Activated CD8-positive, alpha-beta memory T cell treated with anti-CD3 and anti-CD28 coated beads for 48 hours (primary cell): ENCODE measurements around the gene CCDC134.
"Not testable (repeated sequence)": the region's sequence is repeated elsewhere in the genome, so short reads cannot be mapped to it uniquely, and the experiment has no call there.

Experiments used
- DNase-seq, 3 experiments: peaks; one replicate each; pipeline ENCODE4 v3.0.0-alpha.2; 2020; ENCODE audit warnings: low read depth in 2 of 3, low spot score in 2 of 3

CCDC134 gene

DNA sequence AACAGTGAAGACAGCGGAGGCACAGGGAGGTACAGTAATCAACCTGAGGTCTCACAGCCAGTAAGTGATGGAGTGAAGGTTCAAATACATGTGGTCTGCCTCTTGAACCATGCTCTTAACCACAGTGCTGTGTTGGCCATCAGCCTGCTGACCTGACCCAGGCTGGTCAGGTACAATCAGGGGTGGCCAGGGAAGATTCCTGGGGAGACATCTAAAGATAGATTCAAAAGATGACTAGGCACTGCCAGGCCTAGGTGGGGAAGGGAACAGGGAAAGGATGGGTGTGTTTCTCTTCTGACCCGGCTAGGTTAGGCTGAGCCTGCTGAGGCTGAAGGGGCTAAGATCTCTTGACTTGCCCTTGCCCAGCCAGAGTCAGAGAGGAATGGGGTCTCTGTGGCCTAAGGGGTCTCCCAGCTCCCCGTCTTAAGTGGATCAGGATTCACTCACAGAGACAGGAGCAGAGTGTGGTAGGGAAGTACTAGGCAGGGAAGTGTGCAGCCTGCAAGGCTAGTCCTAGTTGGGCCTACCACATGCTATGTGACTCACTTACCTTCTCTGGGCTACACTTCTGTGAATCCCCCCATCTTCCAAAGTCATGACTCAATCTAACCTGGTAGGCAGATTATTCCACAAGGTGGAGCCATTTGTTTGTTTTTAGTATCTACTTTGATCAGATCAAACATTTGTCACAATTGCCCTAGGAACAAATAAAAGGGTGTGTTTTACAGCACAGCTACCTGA is 22.0 kb downstream of the CCDC134 start:
- no peak for DNase-seq

DNA sequence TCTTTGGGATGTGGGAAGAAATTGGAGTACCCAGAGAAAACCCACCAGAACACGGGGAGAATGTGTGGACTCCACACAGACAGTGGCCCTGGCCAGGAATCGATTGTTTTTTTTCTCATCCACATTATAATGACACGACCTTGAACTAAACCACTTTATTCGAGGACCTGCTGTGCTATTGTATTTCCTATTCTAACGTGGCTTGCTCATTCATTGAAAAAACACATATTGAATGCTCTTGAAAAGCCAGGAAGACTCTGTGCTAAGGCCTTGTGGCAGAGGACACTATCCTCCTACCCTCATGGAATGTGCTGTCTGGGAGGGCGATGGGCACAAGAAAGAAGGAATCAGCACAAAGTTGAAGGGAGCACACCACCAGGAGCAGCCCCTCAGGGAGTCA is 23.3 kb downstream of the CCDC134 start:
- no peak for DNase-seq

- DNase-seq: no peak
These were observed 24.9 kb downstream of the CCDC134 start for GRCh38 chr22:41825376-41825775.

DNA sequence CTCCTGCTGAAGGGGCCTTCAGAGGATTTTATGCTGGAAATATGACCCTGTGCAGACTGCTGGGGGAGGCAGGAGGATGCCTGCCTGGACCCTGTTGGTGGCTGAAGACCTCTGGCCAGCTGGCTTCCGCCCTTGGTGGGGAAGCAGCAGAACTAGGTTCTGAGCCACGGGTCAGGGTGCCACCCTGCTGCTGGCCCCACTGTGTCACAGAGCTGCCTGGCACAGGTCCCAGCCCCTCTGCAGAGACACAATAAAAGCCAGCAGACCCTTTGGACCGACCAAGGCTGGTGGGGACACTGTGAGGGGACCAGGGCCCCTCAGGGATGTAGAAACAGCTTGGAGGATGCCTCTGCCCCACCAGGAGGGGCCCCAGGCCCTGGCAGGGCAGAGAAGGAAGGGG is 25.5 kb downstream of the CCDC134 start:
- no peak for DNase-seq

DNA sequence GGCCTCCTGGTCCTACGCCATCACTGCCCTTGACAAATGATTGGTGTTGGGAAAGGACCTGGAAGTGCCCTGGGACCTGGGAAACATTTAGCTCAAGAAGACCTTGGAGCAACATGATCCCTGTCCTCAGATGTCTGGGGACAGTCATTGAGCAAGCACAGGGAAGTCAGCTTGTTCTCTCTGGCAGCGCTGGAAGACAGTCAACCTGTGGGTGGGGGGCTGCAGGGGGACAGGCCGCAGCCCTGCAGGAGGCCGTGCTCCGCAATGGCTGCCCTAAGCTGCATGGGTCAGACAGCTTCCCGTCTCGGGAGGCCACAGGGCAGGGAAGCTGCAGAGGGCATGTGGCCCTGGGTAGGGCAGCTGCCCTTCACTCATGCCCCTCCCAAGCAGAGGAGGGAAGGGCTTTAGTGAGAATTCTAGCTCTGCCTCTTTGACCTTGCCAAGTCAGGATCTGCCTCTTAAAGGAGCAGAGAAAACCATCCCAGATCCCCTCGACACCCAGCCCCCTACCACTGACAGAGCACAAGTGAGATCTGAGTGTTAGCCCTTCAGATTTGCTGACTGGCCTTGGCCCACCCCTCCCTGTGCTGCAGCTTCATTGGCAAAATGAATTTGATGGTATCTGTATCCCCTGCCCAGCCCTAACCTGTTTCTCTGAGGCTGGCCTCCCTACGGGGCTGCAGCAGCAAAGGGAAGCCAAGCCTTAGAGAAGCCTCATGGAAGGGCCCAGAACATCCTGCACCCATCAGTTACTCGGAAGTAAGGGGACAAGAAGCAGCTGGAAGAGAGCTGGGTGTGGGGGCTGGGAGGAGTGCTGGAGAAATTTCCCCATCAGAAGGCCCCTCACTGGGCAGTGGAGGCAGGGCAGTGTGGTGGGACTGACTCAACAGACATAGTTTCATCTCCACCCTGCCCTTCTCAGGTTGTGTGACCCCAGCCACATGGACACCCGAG is 26.2 kb downstream of the CCDC134 start:
- no peak for DNase-seq

- DNase-seq: no peak
These were observed 27.2 kb downstream of the CCDC134 start for GRCh38 chr22:41827671-41828070.

DNA sequence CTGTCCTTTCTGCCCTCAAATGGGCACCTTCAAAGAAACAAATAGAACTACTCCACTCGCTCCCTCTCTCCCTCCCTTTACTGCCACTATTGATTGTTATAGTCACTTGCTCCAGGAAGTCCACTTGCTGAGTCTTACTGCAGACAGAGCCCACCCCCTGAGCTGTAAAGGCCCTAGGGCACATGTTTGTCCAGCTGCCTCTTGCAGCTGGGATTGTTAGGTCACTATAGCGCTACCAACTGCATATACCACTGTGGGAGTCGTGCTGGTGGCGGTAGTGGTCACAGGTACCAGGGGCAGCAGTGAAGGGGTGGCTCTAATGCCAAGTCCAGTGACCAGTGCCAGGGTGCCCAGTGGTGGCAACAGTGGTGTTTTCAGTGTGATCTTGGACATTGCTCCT is 28.0 kb downstream of the CCDC134 start:
- DNase-seq: no peak

- DNase-seq: no peak
These were observed 29.7 kb downstream of the CCDC134 start for GRCh38 chr22:41830174-41830573.

DNA sequence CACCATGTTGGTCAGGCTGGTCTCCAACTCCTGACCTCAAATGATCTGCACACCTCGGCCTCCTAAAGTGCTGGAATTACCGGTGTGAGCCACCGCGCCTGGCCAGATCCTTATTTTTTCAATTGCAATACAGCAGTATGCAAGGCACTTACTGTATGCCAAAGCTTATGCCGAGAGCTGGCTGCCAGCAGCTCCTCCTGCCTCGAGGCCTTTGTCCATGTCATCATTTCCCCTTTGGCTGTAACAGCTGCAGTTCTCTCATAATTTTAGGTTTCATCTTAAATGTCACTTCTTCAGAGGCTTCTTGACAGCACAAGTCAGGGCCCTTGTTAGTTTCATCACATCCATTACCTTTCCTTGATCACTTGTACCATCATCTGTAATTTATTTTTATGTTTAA is 30.9 kb downstream of the CCDC134 start:
- no peak for DNase-seq

- no peak for DNase-seq
These were observed 31.5 kb downstream of the CCDC134 start for GRCh38 chr22:41831828-41832552.

DNA sequence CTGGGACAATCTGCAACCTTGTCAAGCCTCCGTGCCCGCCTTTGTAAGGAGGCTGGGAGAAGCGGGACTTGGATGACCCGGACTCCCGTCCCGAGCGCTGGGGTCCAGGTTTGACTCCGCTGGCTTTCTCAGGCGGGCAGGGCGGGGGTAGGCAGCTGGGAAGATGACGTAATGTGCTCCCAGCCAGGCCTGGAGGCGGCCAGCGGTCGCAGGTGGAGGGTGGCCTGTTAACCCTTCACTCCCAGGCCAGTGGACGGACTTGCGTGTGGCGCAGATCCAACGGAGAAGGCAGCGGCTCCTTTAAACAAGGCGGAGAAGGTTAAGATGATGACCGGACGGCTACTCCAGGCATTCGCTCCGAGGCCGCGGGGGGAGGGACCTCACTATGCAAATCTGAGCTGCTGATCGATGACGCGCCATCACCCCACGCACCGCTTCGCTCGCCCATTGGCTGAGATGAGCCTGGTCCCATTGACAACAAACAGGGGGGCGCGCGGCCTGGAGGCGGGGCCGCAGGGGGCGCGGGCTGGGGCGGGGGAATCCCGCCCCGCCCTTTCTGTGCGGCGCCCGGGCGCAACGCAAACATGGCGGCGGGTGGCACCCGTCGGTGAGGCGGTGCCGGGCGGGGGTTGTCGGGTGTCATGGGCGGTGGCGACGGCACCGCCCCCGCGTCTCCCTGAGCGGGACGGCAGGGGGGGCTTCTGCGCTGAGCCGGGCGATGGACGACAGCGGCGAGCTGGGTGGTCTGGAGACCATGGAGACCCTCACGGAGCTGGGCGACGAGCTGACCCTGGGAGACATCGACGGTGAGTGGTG is 32.3 kb downstream of the CCDC134 start, which contains the start of gene SREBF2:
SREBF2 (plus strand) TSS at position 553 of the 816 bp plus-strand sequence; CDS start at position 719, 166 bp downstream.
- peak; percentile 93 to 98 (median 97) for DNase-seq

- peak in 1 of 3 experiments; percentile 30 for DNase-seq
These were observed 33.0 kb downstream of the CCDC134 start for GRCh38 chr22:41833369-41834004.

DNA sequence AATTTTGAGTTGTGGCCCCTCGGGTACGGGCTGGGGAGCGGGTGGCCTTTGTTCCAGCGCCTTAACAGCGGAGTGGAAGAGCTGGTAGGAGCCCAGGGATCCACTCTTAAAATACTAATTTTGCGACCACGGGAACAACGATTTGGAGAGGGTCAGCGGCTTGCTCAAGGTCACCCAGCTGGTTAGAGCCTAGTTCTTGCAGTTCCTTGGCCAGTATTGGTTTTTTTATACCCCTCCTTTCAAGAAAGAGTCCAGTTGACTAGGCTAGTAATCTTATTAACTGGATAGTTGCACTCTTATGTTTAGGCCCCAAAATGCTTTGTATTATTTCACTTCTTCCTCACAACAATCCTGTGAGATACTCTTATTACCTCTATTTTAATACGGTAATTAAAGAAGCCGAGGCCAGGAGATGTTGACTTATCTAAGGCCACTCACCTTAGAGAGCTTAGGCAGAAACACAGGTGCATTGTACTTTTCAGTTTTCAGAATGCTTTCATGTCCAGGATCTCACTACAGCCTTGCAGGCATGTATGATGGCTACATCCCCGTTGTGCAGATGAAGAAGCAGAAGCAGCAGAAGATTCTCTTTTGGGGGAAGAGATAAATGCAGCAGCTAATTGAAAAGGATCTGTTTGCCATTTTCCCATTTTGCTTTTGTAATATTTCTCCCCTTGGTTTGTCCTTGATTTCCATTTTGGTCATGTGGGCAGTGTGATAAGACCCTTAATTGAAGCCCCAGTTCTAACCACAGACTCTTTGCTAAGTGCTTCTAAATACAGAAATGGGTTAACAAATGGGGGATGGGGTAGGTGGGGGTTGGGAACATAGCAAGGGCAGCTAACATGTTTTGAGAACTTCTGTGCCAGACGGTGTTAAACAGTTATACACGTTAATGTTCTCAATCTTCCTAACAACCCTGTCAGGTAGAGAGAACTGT is 33.8 kb downstream of the CCDC134 start:
- DNase-seq: no peak

DNA sequence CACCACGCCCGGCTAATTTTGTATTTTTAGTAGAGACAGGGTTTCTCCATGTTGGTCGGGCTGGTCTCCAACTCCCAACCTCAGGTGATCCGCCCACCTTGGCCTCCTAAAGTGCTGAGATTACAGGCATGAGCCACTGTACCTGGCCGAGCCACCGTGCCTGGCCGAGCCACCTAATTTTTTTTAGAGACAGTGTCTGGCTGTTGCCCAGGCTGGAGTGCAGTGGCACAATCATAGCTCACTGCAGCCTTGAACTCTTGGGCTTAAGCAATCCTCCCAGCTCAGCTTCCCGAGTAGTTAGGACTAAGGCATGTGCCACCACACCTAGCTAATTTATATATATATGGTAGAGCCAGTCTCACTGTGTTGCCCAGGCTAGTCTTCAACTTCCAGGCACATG is 35.0 kb downstream of the CCDC134 start:
- DNase-seq: not testable (repeated sequence)

- no peak for DNase-seq
These were observed 36.1 kb downstream of the CCDC134 start for GRCh38 chr22:41836551-41836950.

- no peak for DNase-seq
These were observed 38.6 kb downstream of the CCDC134 start for GRCh38 chr22:41838842-41839618.

DNA sequence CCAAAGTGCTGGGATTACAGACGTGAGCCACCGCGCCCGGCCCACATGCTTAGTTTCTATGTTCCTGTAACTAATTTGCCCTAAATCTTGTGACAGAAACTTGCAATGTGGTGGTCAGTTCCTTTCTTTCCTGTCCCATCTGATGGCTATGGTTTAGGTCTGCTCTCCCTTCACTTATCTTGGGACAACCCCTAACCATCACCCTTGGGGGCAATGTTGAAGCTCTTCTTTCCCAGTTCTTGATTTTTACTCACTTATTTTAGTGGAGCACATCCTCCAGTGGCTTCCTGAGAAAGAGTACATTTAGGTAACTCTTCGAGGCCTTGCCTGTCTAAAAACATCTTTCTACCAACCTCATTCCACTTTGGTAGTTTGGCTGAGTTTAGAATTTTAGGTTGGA is 39.7 kb downstream of the CCDC134 start:
- DNase-seq: no peak

GRCh38 chr22:41841085-41841712 is 40.7 kb downstream of the CCDC134 start:
- DNase-seq: no peak
